Measurements from ENCODE around the gene VPS37B. TPM values are rescaled to one million over a fixed set of nuclear protein-coding genes. Genes with fewer than 3 reads are reported as not detected.

The VPS37B gene
- total RNA-seq, 4 donors from 2014 or later = 3.3 to 21.6 (median 20.2) TPM

DNA sequence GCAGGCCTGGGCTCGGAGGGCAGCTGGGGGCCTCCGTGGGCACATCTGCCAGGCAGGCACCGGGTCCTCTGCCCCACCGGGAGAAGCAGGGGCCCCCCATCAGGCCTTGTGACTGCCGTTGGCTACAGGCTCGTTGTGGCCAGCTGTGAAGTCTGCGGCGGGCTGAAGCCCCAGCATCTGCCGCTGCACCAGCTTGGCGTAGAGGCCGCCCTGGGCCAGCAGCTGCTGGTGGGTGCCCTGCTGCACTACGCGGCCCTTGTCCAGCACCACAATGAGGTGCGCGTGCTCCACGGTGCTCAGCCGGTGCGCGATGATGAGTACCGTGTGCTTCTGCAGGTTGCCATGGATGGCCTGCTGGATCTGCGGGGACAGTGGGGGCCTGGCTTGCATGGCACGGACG lies 33.9 kb upstream of the VPS37B start:
- no peaks in the 10 kb centered on the region for H3K27me3 ChIP-seq
- no peaks in the 10 kb centered on the region for H3K36me3 ChIP-seq
- no peak overlapping the region for H3K4me3 ChIP-seq
- H3K4me1 ChIP-seq = no peaks in the 10 kb centered on the region
- no peak overlapping the region for H3K27ac ChIP-seq
- intact Hi-C loops (cut with DNase I; ENCODE audit: low total_unique reads) = no loop called here
- TF ChIP-seq, protein P1, sequence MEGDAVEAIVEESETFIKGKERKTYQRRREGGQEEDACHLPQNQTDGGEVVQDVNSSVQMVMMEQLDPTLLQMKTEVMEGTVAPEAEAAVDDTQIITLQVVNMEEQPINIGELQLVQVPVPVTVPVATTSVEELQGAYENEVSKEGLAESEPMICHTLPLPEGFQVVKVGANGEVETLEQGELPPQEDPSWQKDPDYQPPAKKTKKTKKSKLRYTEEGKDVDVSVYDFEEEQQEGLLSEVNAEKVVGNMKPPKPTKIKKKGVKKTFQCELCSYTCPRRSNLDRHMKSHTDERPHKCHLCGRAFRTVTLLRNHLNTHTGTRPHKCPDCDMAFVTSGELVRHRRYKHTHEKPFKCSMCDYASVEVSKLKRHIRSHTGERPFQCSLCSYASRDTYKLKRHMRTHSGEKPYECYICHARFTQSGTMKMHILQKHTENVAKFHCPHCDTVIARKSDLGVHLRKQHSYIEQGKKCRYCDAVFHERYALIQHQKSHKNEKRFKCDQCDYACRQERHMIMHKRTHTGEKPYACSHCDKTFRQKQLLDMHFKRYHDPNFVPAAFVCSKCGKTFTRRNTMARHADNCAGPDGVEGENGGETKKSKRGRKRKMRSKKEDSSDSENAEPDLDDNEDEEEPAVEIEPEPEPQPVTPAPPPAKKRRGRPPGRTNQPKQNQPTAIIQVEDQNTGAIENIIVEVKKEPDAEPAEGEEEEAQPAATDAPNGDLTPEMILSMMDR (IDR thresholded peaks at IDR 0.05) = no peak
- no peak for TF ChIP-seq POLR2A (IDR thresholded peaks at IDR 0.05)
- no peaks in the 10 kb centered on the region for H3K9me3 ChIP-seq
- no peak for DNase-seq

DNA sequence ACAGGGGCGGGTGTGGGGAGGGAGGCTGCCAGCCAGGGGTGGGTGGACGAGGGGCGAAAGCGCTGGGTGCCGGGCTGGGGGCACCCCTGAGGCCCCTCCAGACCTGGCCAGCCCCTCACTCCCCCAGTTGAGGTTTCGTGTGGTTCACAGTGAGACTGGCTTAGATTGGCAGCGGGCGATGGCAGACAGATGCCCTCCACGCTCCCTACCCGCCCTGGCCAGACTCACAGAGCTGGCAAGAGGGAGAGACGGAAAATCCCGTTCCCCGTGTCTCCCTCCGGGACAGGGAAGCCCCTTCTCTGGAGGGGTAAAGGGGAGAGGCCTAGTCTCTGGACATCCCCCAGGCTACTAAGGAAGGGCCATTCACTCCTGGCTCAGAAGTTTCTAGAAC lies 33.2 kb upstream of the VPS37B start:
- no peaks in the 10 kb centered on the region for H3K27me3 ChIP-seq
- no peaks in the 10 kb centered on the region for H3K9me3 ChIP-seq
- H3K4me3 ChIP-seq = no peak overlapping the region
- H3K27ac ChIP-seq = no peak overlapping the region
- no peak for TF ChIP-seq POLR2A (IDR thresholded peaks at IDR 0.05)
- TF ChIP-seq, protein P1 (IDR thresholded peaks at IDR 0.05) = no peak
- no peaks in the 10 kb centered on the region for H3K4me1 ChIP-seq
- no peaks in the 10 kb centered on the region for H3K36me3 ChIP-seq
- intact Hi-C loops (cut with DNase I; ENCODE audit: low total_unique reads) = no loop called here
- DNase-seq = no peak

DNA sequence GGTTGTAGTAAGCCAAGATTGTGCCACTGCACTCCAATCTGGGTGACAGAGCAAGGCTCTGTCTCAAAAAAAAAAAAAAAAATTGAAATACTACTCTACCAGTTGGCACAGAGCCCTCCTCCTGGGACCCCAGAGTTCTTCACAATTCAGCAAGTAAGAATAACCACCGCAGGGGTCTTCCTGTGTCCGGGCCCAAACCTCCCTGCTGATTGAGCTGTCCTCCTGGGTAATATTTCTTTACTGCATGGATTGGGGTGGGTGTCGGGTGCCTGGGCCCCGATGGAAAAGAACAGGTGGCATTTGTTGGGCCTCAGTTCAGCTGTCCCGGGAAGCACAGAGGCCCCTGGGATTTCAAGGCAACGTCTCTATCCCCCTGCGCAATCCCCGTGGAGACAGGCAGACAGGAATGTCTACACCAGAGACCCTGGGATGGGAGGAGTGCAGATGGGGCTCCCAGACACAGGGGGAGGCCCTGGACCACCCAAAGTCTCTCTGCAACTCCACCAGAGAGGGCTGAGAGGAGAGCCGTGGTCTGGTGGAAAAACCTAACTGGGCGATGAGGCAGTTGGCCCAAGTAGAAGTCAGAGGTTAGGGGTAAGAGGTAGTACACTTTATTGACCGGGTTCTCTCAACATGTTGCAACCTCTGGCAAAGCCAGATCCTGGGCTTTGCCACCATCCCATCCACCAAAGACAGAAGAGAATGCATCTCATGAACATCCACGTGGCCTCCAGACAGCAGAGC lies 32.7 kb upstream of the VPS37B start:
- intact Hi-C loops (cut with DNase I; ENCODE audit: low total_unique reads) = no loop called here
- no peaks in the 10 kb centered on the region for H3K36me3 ChIP-seq
- no peak for TF ChIP-seq POLR2A (IDR thresholded peaks at IDR 0.05)
- no peak for DNase-seq
- H3K4me1 ChIP-seq = no peaks in the 10 kb centered on the region
- H3K9me3 ChIP-seq = no peaks in the 10 kb centered on the region
- no peaks in the 10 kb centered on the region for H3K27me3 ChIP-seq
- no peak overlapping the region for H3K4me3 ChIP-seq
- no peak overlapping the region for H3K27ac ChIP-seq

DNA sequence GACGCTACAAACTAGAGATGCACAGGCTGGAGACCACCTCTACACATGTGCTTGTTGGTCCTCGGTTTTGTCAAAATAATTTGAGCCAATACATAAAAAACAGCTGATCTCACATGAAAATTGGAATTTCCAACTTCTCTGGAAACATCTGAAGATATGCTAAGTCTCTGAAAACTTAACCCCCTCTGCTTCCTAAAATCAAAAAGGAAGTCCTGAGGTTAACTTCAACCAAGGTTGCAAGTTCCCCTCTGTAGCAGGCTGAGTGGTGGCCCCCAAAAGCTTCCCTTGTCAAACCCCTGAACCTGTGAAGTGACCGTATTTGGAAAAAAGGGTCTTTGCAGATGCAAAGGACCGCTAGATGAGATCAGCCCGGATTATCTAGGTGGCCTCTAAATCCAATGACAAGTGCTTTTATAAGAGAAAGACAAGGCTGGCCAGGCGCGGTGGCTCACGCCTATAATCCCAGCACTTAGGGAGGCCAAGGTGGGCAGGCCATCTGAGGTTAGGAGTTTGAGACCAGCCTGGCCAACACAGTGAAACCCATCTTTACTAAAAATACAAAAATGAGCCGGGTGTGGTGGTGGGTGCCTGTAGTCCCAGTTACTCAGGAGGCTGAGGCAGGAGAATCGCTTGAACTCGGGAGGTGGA lies 32.0 kb upstream of the VPS37B start:
- intact Hi-C loops (cut with DNase I; ENCODE audit: low total_unique reads) = no loop called here
- H3K9me3 ChIP-seq = no peaks in the 10 kb centered on the region
- no peaks in the 10 kb centered on the region for H3K36me3 ChIP-seq
- H3K4me3 ChIP-seq = no peak overlapping the region
- no peak for DNase-seq
- no peaks in the 10 kb centered on the region for H3K4me1 ChIP-seq
- TF ChIP-seq POLR2A (IDR thresholded peaks at IDR 0.05) = no peak
- TF ChIP-seq, protein P1 (IDR thresholded peaks at IDR 0.05) = no peak
- H3K27ac ChIP-seq = no peak overlapping the region
- no peaks in the 10 kb centered on the region for H3K27me3 ChIP-seq

DNA sequence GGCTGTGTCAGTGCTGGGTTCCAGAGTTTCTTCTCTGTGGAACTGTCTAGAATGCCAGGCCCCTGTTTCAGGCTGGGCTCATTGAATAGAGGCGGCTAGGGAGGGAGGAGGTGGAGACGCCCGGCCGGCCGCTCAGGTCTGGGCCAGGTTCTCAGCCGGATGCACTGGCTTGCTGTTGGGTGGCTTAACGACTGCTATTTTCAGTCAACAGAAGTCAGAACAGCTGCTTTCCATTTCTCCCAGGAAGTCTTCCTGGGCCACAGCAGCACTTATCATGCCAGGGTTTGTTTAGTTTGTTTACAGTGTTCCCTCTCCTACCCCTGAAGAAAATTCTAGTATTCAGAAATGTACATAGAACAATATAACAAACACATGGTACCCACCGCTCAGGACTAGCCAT lies 26.0 kb upstream of the VPS37B start:
- no peak overlapping the region for H3K27ac ChIP-seq
- H3K9me3 ChIP-seq = no peaks in the 10 kb centered on the region
- no peaks in the 10 kb centered on the region for H3K27me3 ChIP-seq
- TF ChIP-seq, protein P1 (IDR thresholded peaks at IDR 0.05) = no peak
- TF ChIP-seq POLR2A (IDR thresholded peaks at IDR 0.05) = no peak
- intact Hi-C loops (cut with DNase I; ENCODE audit: low total_unique reads) = no loop called here
- H3K36me3 ChIP-seq = no peaks in the 10 kb centered on the region
- no peak for DNase-seq
- no peak overlapping the region for H3K4me3 ChIP-seq
- no peaks in the 10 kb centered on the region for H3K4me1 ChIP-seq

Data from uterus (tissue), 4 donors.